ENCODE data around the gene KRT26. TPM values are rescaled to one million over a fixed set of nuclear protein-coding genes. Genes with fewer than 3 reads are reported as not detected.

The KRT26 gene
- total and polyA plus RNA-seq, 2 of the 4 experiments (the other 2 are of a cell fraction): not detected

GRCh38 chr17:40775945-40776344, 3.9 kb upstream of the KRT26 start:
- no peaks in the 10 kb centered on the region for H4K20me1 ChIP-seq (ENCODE audit: insufficient read depth, low read length)
- H3K4me2 ChIP-seq (ENCODE audit: low read depth, low read length): no peak overlapping the region
- H2BK15ac ChIP-seq (ENCODE audit: low read depth, low read length): no peak overlapping the region
- no peak overlapping the region for H2AK9ac ChIP-seq (replicated peaks; ENCODE audit: low read depth, low read length, poor library complexity)
- ChIA-PET POLR2A (ENCODE audit: unreplicated experiment) (no interaction called here), CTCF (interaction anchor here (0.7 kb wide), 2 partner anchors 75 to 156 kb away, joined by 3 read pairs; no protein-coding TSS in a partner anchor)
- 80% methylated on average over 2 of the region's 4 CpGs; no CpG with 5 or more reads in 1 of the 2 experiments for WGBS, 2 experiments (ENCODE audit: extremely low coverage in 2 of 2, insufficient read length in 1 of 2)
- ATAC-seq (ENCODE audit: low read depth) (no peak), DNase-seq (no peak)
- H2BK5ac ChIP-seq (ENCODE audit: low read depth, low read length, poor library complexity, severe bottlenecking): no peak overlapping the region
- dilution Hi-C loops (cut with HindIII; ENCODE audit: low sequenced_read_pairs, unreplicated experiment) (no loop called here), intact Hi-C loops (cut with micrococcal nuclease) (no loop called here), in situ Hi-C loops (cut with MboI; ENCODE audit: low sequenced_read_pairs) (loop anchor here (25.0 kb wide), 1 partner anchor 414 kb away; the partner anchor contains the start of gene GJD3)
- H3K56ac ChIP-seq (ENCODE audit: extremely low read depth, insufficient read depth, low read length): no peak overlapping the region
- no peak for TF ChIP-seq MXI1 (IDR thresholded peaks at IDR 0.05; ENCODE audit: borderline replicate concordance, low read depth, low read length)
- TF ChIP-seq SMC3 (IDR thresholded peaks at IDR 0.05; ENCODE audit: low read depth, low read length): no peak
- no peak for TF ChIP-seq FOS (IDR thresholded peaks at IDR 0.05; ENCODE audit: low read depth, low read length)
- no peak for TF ChIP-seq ELK1 (IDR thresholded peaks at IDR 0.05; ENCODE audit: borderline replicate concordance, low read depth, low read length)
- no peak for TF ChIP-seq USF2 (IDR thresholded peaks at IDR 0.05; ENCODE audit: low read depth, low read length)
- H3K79me1 ChIP-seq (ENCODE audit: low read depth in 1 of 2, low read length in 2 of 2): no peaks in the 10 kb centered on the region
- no TSS peak for BruUV-seq (replicated peaks)
- no peaks in the 10 kb centered on the region for H3K9me1 ChIP-seq (ENCODE audit: insufficient read depth, low read length)
- H4K91ac ChIP-seq (ENCODE audit: insufficient read depth, low read depth, low read length): no peak overlapping the region
- no peak overlapping the region for H2AK5ac ChIP-seq (ENCODE audit: low read depth, low read length)
- no peak overlapping the region for H4K5ac ChIP-seq (ENCODE audit: low read depth, low read length)
- H3K27ac ChIP-seq (ENCODE audit: insufficient read depth, low read length): no peak overlapping the region
- H4K8ac ChIP-seq (ENCODE audit: low read depth in 2 of 2, low read length in 2 of 2): no peak overlapping the region
- no peak overlapping the region for H3K9ac ChIP-seq (ENCODE audit: low read depth, low read length)
- no peaks in the 10 kb centered on the region; the same call in 1 of the 2 replicates for H3K9me3 ChIP-seq (ENCODE audit: control insufficient read depth, insufficient read depth, low read length)
- no peaks in the 10 kb centered on the region for H3K4me1 ChIP-seq (ENCODE audit: control insufficient read depth, insufficient read depth, low read length)
- no peak overlapping the region for H2BK120ac ChIP-seq (ENCODE audit: low read depth, low read length)
- no peak overlapping the region for H3K18ac ChIP-seq (ENCODE audit: low read depth, low read length)
- no peaks in the 10 kb centered on the region for H3K36me3 ChIP-seq (ENCODE audit: control insufficient read depth, insufficient read depth, low read length)
- no peak overlapping the region for H2BK20ac ChIP-seq (ENCODE audit: low read depth, low read length)
- H3K27me3 ChIP-seq (ENCODE audit: control insufficient read depth, insufficient read depth, low read length): peaks cover 43% of the 10 kb centered on the region
- no peak overlapping the region for H3K23ac ChIP-seq (ENCODE audit: low read depth, low read length)
- no peak overlapping the region for H3K4ac ChIP-seq (ENCODE audit: low read depth, low read length)
- no peak overlapping the region for H3K14ac ChIP-seq (replicated peaks; ENCODE audit: low read depth, low read length)
- no peak overlapping the region for H2AFZ ChIP-seq (replicated peaks; ENCODE audit: low read length, poor library complexity)
- H3K4me3 ChIP-seq (ENCODE audit: insufficient read depth, low read depth, low read length): no peak overlapping the region
